Hepatocyte (in vitro differentiated cells): ENCODE results near the gene SLC43A2.

Experiments used
- EZH2 ChIP-seq: fragments of 200-600 bp; sonication (generic); IDR thresholded peaks from 2 replicates; pipeline ENCODE4 v1.6.1; 2016; ENCODE audit warnings: antibody characterized with exemption, mild to moderate bottlenecking, borderline replicate concordance
- TF ChIP-seq, protein P1 (sequence below): fragments of 200-600 bp; sonication (generic); IDR thresholded peaks from 2 replicates; pipeline ENCODE4 v1.5.1; 2016; ENCODE audit warnings: antibody characterized with exemption, mild to moderate bottlenecking; ENCODE audit not compliant: poor library complexity

DNA sequence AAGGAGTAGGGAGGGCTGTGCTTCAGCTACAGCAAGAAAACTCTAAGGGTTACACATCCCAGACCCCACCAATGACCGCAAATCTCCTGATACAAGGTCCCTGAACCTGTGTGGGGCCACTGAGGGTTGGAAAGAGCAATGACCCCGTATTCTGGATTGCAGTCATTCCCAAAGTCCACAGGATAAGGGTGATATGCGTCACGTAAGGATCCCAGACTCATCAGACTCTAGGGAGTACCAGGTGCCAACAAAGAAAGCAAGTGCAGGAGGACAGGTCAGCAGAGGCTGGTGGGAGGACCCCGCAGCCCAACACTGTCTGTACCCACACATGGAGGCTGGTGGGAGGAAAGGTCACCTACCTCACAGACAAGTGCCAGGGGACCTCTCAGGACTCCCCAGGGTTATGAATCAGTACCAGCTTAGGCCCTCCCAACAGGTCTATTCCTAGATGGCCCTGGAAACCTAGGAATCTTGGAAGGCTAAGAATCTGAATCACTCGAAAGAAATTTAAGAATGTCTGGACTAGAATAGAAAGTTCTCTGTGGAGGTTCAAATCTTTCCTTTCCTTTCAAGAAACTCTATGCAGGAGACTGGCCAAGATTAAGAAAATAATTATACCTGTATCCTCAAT, 82.2 kb downstream of the SLC43A2 start:
- TF ChIP-seq EZH2 = no peak
- TF ChIP-seq, protein P1, sequence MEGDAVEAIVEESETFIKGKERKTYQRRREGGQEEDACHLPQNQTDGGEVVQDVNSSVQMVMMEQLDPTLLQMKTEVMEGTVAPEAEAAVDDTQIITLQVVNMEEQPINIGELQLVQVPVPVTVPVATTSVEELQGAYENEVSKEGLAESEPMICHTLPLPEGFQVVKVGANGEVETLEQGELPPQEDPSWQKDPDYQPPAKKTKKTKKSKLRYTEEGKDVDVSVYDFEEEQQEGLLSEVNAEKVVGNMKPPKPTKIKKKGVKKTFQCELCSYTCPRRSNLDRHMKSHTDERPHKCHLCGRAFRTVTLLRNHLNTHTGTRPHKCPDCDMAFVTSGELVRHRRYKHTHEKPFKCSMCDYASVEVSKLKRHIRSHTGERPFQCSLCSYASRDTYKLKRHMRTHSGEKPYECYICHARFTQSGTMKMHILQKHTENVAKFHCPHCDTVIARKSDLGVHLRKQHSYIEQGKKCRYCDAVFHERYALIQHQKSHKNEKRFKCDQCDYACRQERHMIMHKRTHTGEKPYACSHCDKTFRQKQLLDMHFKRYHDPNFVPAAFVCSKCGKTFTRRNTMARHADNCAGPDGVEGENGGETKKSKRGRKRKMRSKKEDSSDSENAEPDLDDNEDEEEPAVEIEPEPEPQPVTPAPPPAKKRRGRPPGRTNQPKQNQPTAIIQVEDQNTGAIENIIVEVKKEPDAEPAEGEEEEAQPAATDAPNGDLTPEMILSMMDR = no peak
